Fibroblast of peridontal ligament (primary cell): ENCODE results near the gene PHOX2A.
"Not testable (repeated sequence)": the region's sequence is repeated elsewhere in the genome, so short reads cannot be mapped to it uniquely, and the experiment has no call there.

Source experiments
- DNase-seq: peaks from one replicate; pipeline ENCODE4 v3.0.0-alpha.2; 2010; ENCODE audit errors: extremely low read depth

Gene PHOX2A

DNA sequence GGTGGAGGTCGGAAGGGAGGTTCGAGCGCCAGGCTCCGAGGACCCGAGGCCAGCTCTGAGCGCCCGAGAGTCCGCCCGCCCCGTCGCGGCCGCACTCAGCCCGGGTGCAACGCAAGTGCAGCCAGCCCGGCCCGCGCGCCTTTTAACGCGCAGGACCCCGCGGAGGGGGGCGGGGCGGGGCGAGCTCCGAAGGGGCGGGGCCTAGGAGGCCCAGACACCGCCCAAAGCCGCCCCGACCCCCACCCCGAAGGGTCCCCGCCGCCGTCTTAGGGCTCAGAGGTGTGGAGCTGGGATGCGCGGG, at the start of gene PHOX2A:
Gene PHOX2A (minus strand): TSS at position 117 of the 301 bp plus-strand sequence. CDS start 172 bp downstream, outside the sequence.
- DNase-seq = no peak

GRCh38 chr11:72293391-72293790, 49.4 kb upstream of the PHOX2A start:
- no peak for DNase-seq

- no peak for DNase-seq
Measured at GRCh38 chr11:72292106-72292785, 48.3 kb upstream of the PHOX2A start.

DNA sequence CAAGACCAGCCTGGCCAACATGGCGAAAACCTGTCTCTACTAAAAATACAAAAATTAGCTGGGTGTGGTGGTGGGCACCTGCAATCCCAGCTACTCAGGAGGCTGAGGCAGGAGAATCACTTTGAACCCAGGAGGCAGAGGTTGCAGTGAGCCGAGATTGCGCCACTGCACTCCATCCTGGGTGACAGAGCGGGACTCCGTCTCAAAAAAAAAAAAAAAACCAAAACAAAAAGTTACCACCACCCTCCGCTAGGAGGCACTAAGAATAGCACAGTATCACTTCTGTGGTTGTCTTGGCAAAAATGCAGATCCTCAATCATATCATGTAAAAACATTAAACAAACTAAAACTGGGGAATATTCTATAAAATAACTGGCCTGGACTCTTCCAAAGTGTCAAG, 46.8 kb upstream of the PHOX2A start:
- peak; percentile 51 for DNase-seq

- DNase-seq = no peak
Measured at GRCh38 chr11:72287293-72287692, 43.3 kb upstream of the PHOX2A start.

GRCh38 chr11:72283947-72284346, 40.0 kb upstream of the PHOX2A start:
- no peak for DNase-seq

GRCh38 chr11:72280726-72281315, 36.8 kb upstream of the PHOX2A start:
- DNase-seq = no peak

DNA sequence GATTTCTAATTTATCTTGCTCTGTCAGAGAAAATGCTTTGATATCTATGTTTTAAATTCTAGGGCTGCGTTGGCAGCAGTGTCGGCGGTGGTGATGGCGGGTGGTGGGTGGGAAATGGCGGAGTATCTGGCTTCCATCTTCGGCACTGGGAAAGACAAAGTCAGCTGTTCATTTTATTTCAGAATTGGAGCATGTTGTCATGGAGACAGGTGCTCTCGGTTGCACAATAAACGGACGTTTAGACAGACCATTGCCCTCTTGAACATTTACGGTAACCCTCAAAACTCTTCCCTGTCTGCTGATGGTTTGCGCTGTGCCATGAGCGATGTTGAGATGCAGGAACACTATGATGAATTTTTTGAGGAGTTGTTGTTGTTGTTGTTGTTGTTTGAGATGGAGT, 36.1 kb upstream of the PHOX2A start:
- no peak for DNase-seq

- peak; percentile 71 for DNase-seq
Measured at GRCh38 chr11:72278905-72279304, 34.9 kb upstream of the PHOX2A start.

DNA sequence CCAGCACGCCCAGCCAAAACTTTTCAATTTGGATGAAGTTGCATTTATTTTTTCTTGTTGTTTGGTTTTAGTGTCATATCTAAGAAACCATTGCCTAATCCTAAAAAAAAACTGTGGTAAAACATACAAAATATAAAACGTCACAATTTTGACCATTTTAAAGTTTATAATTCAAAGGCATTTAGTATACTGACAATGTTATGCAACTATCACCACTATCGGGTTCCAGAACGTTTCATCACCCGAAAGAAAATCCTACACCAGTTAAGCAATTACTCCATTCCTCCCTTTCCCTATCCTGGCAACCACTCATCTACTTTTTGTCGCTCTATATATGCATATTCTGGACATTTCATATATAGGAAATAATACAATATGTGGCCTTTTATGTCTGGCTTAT, 30.5 kb upstream of the PHOX2A start:
- DNase-seq = peak; percentile 57

- DNase-seq = no peak
Measured at GRCh38 chr11:72271980-72272379, 28.0 kb upstream of the PHOX2A start.

DNA sequence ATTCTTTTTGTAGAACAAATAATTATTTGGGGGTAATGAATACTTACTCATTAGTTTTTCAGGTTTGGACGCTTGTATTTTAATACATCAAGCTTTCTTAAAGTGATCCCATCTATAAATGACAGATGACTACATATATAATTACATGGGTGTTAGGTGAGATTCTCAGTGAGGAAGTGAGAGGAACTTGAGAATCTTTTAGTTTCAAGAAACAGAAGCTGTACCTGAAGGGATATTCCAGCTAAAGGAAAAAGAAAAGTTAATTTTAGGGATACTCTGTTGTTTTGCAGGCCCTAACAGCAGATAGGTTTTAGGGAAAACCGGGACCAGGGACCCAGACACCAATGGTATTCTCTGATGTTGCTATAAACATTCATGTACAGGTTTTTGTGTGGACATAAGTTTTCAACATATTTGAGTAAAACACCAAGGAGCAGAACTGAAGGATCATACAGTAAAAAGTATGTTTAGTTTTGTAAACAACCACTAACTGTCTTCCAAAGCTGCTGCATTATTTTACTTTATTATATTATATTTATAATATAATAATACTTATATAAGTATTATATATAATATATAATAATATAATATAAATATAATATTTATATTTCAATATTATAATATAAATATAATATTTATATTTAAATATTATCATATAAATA, 24.1 kb upstream of the PHOX2A start:
- DNase-seq = no peak

DNA sequence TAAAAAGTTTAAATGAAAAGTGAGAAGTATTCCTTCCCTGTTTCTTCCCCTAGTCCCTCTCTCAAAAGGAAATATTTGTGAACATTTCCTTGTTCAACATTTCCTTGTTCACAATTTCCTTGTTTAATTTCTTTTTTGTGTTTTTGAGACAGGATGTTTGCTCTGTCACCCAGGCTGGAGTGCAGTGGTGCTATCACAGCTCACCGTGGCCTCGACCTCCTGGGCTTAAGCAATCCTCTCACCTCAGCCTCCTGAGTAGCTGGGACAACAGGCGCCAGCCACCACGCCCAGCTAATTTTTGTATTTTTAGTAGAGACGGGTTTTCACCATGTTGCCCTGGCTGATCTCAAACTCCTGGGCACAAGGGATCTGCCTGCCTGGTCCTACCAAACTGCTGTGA, 23.0 kb upstream of the PHOX2A start:
- DNase-seq = not testable (repeated sequence)

GRCh38 chr11:72265951-72266350, 22.0 kb upstream of the PHOX2A start:
- peak; percentile 9 for DNase-seq

DNA sequence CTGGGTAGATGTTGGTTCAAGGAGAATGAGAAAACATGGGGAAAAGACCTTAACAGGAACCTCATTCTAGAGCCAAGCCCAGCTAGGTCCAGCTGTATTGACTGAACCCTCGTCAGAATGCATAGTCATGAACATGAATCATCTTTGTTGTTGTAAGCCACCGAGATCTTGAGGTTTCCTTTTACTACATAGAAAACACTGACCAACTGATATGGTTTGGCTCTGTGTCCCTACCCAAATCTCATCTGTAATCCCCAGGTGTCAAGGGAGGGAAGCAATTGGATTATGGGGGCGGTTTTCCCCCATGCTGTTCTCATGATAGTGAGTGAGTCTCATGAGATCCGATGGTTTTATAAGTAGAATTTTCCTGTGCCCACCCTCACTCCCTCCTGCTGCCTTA, 19.4 kb upstream of the PHOX2A start:
- peak; percentile 68 for DNase-seq

DNA sequence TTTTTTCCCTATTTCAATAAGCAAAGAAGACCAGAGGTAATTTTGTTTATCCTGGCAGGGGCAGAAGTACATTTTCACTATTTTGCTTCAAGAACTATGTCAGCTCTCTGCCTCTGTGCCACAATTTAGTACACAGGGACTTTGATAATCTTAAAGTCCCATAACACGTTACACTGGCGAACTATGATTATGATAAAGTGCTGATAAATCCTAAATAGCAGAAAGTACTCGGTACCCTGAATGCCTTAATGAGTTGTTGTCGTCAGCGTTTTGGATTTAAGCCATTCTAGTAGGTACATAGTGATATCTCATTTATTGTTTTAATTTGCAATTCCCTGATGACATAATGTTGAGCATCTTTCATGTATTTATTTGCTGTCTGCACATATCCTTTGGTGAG, 16.6 kb upstream of the PHOX2A start:
- no peak for DNase-seq

GRCh38 chr11:72259490-72259889, 15.5 kb upstream of the PHOX2A start:
- DNase-seq = no peak

DNA sequence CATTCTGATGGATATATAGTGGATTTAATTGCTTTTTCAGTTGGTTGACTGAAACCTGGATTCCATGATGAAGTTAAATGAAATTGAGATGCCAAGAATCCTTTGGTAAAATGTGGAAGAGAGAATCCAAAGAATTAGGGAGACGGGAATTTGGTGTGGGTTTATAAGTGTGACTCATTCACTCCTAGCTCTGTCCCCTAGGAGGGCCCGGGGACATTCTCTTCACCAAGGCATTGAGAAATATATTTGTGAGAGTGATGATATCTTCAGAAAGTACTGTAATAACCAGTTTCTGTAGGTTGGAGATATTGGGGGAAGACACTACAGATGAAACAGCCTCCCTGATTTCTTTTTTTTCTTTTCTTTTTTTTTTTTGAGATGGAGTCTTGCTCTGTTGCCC, 13.6 kb upstream of the PHOX2A start:
- no peak for DNase-seq

DNA sequence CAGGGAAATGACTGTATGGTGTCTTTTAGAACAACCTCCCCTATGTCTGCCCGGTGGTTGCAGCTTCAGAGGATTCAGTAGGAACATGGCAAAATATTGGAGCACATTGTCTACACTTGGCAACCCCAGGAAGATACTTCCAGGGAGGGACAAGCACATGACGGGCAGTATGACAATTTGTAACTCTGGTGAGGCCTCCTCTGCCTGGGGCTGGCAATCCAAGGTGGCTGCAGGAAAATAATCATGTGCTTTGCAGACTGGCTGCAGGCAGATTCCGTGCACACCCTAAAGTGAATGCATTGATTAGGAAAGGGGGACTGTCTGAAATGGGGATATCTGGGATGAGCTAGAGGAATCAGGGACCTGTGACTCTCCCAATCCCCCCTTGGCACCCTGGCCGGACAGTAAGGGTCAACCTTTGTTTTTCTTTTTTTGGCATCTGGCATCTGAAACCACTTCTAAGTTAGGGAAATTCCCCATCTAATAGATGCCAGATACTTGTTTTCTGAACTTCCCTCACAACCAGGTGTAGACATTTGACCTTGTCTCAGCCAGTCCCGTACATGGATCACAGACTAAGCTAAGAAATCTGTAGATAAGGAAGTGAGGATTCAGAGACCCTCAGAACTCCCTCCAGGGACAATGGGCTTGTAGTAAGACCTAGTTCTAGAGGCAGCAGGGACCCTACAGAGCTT, 10.5 kb upstream of the PHOX2A start:
- DNase-seq = no peak

- DNase-seq = no peak
Measured at GRCh38 chr11:72253392-72253791, 9.4 kb upstream of the PHOX2A start.

DNA sequence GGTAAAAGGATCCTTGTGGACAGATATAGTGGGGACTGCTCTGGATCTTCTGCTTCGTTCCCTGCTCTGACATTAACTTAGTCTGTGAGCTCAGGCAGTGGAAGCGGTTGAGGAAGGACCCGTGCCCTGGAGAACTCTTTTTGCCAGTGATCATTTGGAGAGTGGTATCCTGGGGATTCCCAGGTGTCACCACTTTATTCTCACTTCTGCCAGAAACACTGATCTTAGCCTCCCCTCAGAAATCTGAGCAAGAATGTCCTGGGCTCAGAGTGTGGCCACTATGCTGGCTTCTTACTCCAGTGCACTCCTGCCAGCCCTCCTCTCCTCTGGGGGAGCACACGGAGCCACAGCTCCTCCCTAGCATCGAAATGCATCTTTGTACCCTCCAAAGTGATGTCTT, 7.6 kb upstream of the PHOX2A start:
- no peak for DNase-seq

GRCh38 chr11:72250661-72251464, 6.9 kb upstream of the PHOX2A start:
- no peak for DNase-seq
